ENCODE measurements around the gene CHD5. TPM values are rescaled to one million over a fixed set of nuclear protein-coding genes. Genes with fewer than 3 reads are reported as not detected.

The CHD5 gene
- total and polyA plus RNA-seq, 4 donors: 0.10 to 0.55 (median 0.31) TPM

DNA sequence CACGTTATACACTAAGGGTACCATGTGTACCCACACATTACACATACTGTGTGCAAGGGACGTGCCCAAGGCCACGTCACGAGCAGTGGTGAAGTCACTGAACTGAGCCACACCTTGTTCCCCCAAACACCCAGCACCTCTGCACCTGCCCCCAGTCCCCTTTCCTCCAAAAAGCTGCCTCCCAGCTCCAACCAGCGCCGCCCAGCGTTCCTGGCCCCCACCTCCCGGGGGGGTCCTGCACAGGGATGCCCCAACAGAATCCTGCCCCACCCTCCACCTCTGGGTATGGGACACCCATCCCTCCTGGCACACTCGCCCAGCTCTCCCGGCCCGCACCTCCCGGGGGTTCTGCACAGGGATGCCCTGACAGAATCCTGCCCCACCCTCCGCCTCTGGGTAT lies 54.1 kb downstream of the CHD5 start:
- WGBS, 2 donors: 84 to 85% methylated on average over 13 of the region's 13 CpGs
- DNase-seq (no peak), ATAC-seq (ENCODE audit: insufficient read depth, low FRiP score) (no peak)

DNA sequence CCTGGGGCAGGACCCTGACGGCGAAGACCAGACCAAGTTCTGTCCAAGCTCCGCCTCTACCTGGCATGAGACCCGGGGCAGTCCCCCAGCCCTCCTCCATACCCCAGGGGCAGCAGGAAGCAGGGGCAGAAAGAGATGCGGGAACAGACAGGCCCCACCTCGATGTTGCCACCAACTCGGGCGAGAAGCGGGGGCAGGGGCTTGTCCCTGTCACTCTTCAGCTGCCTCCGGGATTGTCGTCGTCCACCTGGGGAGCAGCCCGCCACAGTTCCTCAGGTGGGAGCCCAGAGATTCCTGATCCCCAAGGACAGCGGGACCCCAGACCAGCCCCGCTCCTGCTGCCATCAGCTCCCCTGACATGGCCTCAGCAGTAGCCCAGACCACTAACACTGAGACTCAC lies 54.8 kb downstream of the CHD5 start:
- peaks cover 0 to 6% (median 0%) of the 10 kb centered on the region in 3 donors for H3K27me3 ChIP-seq (ENCODE audit: control insufficient read depth in 3 of 3, insufficient read depth in 3 of 3, low read length in 2 of 3)
- WGBS, 2 donors: 77 to 82% methylated on average over 15 of the region's 15 CpGs
- peaks cover 0 to 5% (median 0%) of the 10 kb centered on the region in 5 donors for H3K4me1 ChIP-seq (ENCODE audit: control insufficient read depth in 5 of 5, insufficient read depth in 5 of 5, low read length in 5 of 5)
- no peak overlapping the region for H3K27ac ChIP-seq (ENCODE audit: low read depth in 1 of 2, low read length in 1 of 2)
- DNase-seq (no peak), ATAC-seq (ENCODE audit: insufficient read depth, low FRiP score) (no peak)
- no peak overlapping the region for H3K4me3 ChIP-seq
- TF ChIP-seq, protein P1, sequence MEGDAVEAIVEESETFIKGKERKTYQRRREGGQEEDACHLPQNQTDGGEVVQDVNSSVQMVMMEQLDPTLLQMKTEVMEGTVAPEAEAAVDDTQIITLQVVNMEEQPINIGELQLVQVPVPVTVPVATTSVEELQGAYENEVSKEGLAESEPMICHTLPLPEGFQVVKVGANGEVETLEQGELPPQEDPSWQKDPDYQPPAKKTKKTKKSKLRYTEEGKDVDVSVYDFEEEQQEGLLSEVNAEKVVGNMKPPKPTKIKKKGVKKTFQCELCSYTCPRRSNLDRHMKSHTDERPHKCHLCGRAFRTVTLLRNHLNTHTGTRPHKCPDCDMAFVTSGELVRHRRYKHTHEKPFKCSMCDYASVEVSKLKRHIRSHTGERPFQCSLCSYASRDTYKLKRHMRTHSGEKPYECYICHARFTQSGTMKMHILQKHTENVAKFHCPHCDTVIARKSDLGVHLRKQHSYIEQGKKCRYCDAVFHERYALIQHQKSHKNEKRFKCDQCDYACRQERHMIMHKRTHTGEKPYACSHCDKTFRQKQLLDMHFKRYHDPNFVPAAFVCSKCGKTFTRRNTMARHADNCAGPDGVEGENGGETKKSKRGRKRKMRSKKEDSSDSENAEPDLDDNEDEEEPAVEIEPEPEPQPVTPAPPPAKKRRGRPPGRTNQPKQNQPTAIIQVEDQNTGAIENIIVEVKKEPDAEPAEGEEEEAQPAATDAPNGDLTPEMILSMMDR (IDR thresholded peaks at IDR 0.05; ENCODE audit: control extremely low read depth, extremely low read depth): no peak
- no peak overlapping the region for H3K9ac ChIP-seq (ENCODE audit: insufficient read depth in 1 of 2, low read length in 2 of 2)
- H3K9me3 ChIP-seq (ENCODE audit: control insufficient read depth in 4 of 4, insufficient read depth in 3 of 4, low read length in 3 of 4): no peaks in the 10 kb centered on the region
- H3K36me3 ChIP-seq (ENCODE audit: control insufficient read depth in 4 of 4, insufficient read depth in 4 of 4, low read length in 4 of 4): no peaks in the 10 kb centered on the region

More for the DNA sequence above, 54.1 kb downstream of the CHD5 start:
- Histone ChIP-seq H3K27ac (ENCODE audit: low read depth in 1 of 2, low read length in 1 of 2) (no peak overlapping the region), H3K36me3 (ENCODE audit: control insufficient read depth in 4 of 4, insufficient read depth in 4 of 4, low read length in 4 of 4) (no peaks in the 10 kb centered on the region), H3K9me3 (ENCODE audit: control insufficient read depth in 4 of 4, insufficient read depth in 3 of 4, low read length in 3 of 4) (no peaks in the 10 kb centered on the region), H3K4me3 (no peak overlapping the region), H3K4me1 (ENCODE audit: control insufficient read depth in 5 of 5, insufficient read depth in 5 of 5, low read length in 5 of 5) (peaks cover 0 to 5% (median 0%) of the 10 kb centered on the region in 5 donors), H3K9ac (ENCODE audit: insufficient read depth in 1 of 2, low read length in 2 of 2) (no peak overlapping the region), H3K27me3 (ENCODE audit: control insufficient read depth in 3 of 3, insufficient read depth in 3 of 3, low read length in 2 of 3) (peaks cover 0 to 6% (median 0%) of the 10 kb centered on the region in 3 donors)
- TF ChIP-seq, protein P1 (IDR thresholded peaks at IDR 0.05; ENCODE audit: control extremely low read depth, extremely low read depth): no peak

DNA sequence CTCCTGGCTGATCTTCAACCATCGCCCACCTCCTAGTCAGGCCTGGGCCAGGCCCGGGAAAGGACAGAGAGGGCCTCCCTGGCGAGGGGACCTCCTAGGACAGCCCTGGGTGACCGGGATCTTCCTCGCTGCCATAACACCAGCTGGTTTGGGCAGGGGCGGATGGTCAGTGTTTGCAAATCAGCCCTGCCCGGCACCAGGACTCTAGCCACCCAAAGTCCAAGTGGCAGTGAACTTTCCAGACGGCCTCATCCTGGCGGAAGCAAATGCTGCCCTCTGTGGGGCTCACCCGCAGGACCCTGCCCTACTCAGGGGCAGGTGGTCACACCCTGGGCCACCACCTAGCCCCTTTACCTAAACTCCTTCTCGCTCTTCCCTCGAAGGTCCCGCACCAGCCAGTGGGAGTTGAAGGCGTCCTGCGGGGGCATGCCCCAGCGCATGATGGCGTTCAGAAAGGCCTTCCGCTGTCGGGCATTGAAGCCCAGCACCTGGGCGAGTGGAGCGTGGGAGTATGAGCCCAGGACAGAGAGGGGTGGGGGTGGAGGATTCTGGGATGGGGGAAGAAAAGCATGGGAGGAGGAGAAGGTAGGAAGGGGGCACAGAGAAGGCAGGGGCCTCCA lies 55.3 kb downstream of the CHD5 start:
- no peak for DNase-seq

More for the DNA sequence above, 55.3 kb downstream of the CHD5 start:
- peaks cover 0 to 6% (median 0%) of the 10 kb centered on the region in 3 donors for H3K27me3 ChIP-seq (ENCODE audit: control insufficient read depth in 3 of 3, insufficient read depth in 3 of 3, low read length in 2 of 3)
- no peaks in the 10 kb centered on the region for H3K36me3 ChIP-seq (ENCODE audit: control insufficient read depth in 4 of 4, insufficient read depth in 4 of 4, low read length in 4 of 4)
- no peak overlapping the region for H3K9ac ChIP-seq (ENCODE audit: insufficient read depth in 1 of 2, low read length in 2 of 2)
- no peaks in the 10 kb centered on the region for H3K9me3 ChIP-seq (ENCODE audit: control insufficient read depth in 4 of 4, insufficient read depth in 3 of 4, low read length in 3 of 4)
- no peak overlapping the region for H3K27ac ChIP-seq (ENCODE audit: low read depth in 1 of 2, low read length in 1 of 2)
- no peak for ATAC-seq (ENCODE audit: insufficient read depth, low FRiP score)
- TF ChIP-seq, protein P1 (IDR thresholded peaks at IDR 0.05; ENCODE audit: control extremely low read depth, extremely low read depth): no peak
- H3K4me3 ChIP-seq: no peak overlapping the region
- WGBS, 2 donors: 90 to 91% methylated on average over 18 to 21 of the region's 21 CpGs
- peaks cover 0 to 5% (median 0%) of the 10 kb centered on the region in 5 donors for H3K4me1 ChIP-seq (ENCODE audit: control insufficient read depth in 5 of 5, insufficient read depth in 5 of 5, low read length in 5 of 5)

Data from lung (tissue), 12 donors.